SW 1271 (cell line): ENCODE measurements around the gene DLGAP1.

Source experiments
- DNase-seq, 2 experiments: peaks; one replicate each; lab custom pipeline; 2025; lab: John Stamatoyannopoulos, UW

DLGAP1 gene

DNA sequence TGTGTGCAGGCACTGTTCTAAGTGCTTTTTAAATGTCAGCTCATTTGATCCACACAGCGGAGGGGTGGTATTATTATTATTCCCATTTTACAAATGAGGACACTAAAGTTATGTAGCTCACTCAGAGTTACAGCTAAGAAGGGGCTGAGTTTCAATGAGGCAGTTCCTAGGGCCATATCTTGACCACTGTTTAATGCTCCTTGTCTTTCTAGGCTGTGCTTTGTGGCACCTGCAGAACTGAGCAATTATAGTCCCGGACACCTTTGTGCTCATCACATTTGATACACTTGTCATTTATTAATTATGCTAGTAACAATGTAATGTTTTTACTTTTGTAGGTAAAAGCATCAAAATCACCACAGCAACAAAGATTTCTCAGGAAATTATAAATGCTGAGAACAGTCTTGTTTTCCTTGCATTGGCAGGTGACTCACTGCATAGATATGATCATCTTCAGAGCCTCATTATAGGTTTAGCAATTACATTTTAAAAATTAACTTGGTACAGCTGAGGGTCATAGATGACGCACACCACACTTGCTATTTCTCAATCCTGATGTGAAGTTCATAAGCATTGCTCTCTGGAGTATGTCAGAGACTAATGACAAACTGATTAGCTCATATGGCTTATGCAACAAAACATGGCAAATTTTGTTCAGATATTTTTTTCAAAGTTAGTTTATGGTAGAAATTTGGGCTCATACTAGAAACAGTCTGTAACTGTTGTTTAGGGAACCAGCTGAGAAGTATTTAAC is 638.3 kb downstream of the DLGAP1 start:
- DNase-seq = peak; percentile 13 to 63

DNA sequence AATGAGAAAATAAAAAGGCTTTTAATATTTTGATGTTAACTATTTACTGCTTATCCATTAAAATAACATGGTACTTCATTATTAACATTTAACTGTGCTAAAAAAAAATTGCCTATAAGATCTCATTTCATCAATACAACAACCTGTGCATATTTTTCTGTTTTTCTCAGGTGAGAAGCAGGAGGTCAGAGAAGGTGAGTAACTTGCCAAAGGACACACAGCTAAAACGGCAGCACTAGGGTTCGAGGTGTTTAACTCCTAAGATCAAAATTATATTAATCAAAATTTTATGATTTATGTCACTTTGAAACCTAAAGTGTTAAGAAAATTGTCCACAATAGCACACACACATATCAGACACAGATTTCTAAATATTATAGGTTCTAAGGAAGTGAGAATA is 639.1 kb downstream of the DLGAP1 start:
- DNase-seq = no peak

DNA sequence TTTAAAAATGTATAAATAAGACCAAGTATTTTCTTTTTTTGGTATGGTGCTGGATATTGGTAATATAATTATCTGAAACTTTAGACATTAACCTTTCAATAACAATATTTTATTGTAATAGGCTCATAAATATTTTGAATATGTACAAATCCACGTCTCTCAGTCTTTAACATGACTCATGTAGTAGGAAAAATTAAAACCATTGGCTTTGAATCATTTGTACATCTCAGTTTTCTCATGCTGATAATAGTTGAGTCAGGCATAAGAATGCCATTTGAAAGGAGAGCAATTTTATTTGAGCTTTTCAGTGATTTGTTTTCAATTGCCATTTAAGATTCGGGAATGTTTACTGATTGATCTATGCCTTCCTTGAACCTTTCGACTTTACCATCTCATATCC is 640.3 kb downstream of the DLGAP1 start:
- DNase-seq = no peak

DNA sequence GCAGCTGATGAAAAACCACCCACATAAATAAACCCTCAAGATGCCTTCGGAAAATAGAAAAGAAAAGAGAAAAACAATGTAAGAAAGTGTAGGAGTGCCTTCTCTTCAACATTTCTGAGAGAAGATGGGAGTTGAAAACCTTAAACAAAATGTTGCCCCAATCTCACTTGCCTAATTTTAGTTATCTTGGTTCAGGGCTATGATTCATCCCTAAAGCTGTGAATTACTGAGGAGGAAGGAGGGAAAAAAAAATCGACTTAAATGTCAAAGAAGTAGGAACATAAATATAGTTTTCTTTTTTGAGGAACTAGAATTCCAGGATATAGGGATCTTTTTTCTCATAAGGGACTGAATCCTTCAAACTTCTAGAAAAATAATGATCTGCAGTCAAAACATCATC is 644.8 kb downstream of the DLGAP1 start:
- DNase-seq = no peak

DNA sequence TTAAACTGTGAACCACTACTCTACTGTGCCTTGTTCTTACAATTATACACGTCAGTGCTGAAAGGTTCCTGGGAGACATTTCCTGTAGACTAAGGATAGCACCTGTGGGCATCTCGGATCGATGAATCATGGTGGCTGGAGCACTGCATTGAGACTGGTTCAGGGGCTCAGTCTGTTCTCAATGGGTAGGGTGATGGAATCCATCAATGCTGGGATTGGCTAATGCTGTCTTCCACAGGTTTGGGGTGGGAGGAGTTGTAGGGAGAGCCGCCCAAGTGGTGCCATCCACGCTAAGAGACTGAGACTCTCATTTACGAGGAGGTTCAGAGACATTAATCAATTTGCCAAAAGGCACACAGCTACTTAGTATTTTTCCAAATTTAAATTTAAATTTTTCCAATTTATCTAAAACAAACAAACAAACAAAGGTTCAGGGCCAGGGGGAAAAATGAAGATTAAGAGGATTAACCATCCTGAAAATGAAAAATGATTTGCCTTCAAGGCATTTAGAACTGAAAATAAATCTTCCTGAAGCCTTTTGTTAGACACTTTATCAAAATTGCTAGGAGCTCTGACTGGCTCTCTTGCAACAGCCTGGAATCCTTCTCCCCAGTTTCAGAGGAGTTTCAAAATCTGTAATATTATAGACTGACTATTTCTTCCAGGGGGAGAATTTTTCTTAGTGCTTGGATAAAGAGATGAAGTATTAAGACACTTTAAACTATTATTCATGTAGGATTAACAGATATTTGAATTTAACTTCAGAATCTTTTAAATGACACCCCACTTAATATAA is 645.9 kb downstream of the DLGAP1 start:
- no peak for DNase-seq

DNA sequence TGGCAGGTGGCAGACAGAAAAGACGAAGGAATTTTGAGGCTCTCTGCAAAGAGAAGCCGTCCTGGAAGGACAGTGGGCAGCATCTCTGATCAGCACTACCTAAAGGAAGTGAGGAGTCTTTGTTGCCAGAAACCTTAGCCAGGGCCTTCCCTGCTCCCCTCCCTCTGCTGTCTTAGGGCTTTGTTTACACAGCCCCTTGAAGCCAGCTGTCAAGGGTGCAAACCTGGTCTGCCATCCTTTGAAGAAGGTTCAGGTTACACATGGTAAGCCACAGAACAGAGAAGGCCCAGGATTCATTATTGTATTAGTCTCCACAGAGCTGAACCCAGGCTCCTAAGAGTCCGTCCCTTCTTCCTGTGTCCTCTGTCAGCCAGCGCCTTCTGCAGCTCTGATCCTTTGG is 648.5 kb downstream of the DLGAP1 start:
- DNase-seq = no peak

DNA sequence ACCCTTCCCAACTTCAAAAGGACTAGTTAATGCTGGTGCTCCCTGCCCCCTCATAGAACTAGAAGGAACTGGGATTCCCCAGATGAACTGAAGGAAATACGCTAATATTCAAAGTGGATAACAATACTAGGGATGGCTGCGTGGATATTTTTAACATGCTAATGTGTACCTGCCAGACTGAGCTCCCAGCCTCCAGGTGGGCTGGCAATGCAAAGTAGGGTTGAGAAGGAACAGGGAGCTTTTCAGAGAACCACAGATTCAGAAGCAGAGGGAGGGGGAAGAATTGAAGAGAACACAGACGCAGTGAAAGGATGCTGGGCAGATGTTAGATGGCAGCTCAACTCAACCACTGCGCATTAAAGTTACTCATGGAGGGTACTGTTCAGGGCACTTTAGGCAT is 650.8 kb downstream of the DLGAP1 start:
- no peak for DNase-seq

DNA sequence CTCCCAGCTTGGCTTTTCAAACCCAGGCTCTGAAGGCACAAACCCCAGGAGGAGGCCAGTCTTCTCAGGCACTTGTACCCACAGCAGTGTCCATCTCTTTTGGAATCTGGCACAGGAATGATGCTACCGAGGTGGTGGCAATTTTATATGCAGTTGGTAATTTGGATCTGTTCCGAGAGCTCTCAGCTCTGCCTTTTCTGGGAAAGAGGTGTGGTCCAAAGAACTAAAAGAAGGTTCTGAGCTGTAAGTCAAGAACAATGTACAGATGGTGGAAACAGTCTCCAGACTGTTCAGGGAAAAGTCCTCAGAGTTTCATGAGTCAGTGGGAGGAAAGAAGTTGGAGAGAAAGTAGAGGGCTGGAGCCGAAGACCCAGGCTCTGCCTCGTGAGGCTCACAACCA is 651.8 kb downstream of the DLGAP1 start:
- DNase-seq = no peak

DNA sequence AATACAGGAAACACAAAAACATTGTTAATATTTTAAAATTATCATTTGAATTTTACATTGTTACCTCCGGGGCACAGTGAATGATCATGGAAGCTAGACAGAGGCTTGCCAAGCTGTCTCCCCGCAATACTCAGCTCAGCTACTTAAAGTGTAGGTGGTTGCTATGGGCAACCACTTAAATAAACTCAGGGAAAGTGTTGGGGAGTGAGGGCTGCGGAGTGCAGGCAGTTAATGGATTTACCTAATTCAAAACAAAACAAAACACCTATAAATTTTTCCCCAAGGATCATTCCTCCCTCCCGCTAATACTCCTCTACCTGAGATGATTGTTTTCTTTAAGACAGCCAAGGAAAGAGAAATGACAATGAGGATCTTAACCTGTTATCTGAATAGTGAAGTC is 655.6 kb downstream of the DLGAP1 start:
- no peak for DNase-seq

DNA sequence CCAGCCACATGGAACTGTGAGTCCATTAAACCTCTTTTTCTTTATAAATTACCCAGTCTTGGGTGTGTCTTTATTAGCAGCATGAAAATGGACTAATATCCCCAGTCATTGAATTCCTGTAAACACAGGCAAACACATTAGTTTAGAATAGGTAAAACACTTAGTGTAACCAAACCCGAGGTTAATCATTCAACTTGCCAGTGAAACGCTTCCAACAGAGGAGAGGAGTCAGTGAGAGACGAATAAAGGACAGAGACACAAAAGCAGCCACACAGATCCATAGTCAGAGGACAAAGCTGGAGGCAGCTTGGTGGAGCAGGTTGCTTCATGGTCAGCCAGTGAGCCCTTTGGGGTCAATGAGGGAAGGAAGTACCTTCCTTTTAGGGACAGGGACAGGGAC is 657.1 kb downstream of the DLGAP1 start:
- no peak for DNase-seq

DNA sequence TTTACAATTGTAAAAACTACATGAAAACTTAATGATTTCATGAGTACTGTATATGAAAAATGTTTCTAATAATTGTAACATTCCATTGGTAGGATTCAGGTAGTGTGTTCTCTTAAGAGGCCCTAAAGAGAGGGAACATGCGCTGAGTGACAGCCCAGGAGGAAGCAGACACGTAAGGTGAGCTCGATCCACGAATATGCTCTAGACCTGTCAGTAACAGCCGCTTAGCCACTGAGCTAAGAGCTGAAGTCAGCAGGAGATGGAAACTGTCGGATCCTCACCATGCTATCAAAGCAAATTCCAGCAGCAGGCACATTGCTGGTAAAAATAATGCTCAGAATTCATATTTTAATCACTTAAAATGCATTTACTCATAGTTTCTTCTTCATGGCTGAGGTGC is 658.7 kb downstream of the DLGAP1 start:
- DNase-seq = no peak

DNA sequence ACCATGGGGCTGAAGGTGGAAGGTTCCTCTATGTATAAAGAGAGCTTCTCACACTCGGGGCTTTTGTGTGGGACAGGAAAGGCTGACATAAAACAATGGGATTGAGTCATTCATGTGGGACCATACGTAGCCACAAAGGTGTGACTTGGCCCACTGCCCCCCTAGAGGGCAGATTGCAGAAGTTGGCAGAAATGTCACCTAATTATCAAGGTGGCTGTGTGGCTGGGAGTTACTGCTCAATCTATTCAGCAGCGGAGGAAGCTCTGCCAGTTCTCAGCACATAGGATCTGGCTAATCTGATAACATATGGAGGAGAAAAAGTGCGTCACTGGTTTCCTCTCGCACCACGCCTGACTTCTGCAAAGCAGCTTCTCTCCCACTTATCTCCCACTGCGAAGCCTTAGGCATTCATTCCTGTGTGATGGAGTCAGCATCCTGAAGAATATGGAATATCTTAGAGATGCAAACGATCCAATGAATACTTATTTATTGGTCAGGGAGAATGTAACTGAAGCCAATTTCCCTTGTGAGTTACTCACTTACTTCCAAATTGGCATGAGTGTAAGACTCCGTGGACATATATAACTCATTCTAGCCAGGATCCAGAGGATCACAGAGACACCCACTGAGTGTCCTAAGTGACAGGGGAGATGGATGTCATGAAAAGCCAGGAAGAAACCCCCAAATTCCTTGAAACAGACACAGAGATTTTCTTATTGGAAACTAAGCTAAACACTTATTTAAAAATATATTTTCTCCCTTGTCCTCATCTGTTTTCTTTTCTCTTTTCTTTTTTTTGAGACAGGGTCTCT is 660.4 kb downstream of the DLGAP1 start:
- DNase-seq = peak; percentile 43 to 84

DNA sequence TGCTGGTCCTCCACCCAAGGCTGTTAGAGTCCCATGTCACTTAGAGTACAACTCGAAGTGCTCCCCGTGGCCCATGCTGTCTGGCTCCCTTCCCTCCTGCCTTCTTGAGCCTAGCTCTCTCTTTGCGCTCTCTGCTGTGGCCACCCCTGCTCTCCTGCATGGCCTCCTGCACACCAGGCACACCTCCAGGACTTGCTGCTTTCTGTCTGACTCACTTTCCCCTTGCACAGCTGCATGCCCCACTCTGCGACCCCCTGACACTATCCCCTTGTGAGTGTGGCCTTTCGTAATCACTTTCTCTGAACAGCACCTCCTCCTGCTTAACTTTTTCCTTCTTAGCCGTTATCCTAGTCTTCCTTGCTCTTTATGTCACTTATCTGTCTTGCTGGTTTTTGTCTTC is 661.6 kb downstream of the DLGAP1 start:
- DNase-seq = no peak

DNA sequence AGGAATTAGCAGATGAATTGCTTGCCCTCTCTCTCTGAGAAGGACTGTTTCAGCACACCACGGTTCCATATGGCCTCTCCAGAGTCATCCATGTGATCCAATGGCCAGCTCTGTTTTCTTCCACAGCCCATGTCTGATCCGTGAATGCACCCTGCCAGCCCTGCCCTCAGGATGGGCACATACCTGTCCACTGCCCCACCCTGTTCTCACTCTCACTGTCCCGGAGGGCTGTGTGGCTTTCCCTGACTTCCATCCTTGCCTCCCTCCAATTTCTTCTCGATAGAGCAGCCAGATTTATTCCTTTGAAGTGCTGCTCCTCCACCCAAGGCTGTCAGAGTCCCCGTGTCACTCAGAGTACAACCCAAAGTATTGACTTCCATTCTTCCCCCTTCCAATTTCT is 662.0 kb downstream of the DLGAP1 start:
- no peak for DNase-seq

DNA sequence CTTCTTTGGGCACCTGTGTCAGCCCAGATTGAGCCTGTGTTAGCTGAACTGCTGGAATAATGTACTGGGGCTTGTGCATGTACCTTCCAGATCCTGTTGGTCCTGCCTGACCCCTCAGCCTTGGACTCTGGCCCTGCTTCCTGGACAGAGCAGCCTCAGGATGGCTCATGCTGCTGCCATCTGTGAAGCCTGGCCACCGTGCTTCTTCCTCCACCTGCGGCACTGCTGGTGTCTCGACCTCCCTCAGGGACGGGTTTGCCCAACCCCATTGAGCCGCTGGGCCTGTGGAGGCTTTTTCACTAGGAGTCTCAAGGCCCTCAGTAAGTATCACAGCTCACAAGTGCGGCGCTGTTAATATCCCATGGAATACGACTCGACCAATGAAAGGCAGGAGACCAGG is 662.4 kb downstream of the DLGAP1 start:
- no peak for DNase-seq

DNA sequence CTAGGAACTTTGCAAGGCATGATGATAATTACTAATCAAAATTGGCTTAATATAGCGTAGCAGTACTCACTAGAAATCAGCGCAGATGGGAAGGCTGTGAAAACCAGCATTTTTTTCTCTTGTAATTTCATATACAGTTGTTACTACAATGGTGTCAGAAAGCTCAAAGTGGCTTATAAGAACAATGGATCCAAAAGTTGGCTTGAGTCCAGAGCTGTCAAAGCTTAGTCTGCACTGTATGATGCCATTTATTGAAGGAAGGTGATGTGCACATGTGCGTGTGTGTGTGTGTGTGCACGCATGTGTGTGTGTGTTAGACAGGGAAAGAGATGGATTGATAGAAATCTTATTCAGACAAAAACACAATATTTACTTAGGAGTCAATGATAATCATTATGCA is 663.9 kb downstream of the DLGAP1 start:
- DNase-seq = no peak

DNA sequence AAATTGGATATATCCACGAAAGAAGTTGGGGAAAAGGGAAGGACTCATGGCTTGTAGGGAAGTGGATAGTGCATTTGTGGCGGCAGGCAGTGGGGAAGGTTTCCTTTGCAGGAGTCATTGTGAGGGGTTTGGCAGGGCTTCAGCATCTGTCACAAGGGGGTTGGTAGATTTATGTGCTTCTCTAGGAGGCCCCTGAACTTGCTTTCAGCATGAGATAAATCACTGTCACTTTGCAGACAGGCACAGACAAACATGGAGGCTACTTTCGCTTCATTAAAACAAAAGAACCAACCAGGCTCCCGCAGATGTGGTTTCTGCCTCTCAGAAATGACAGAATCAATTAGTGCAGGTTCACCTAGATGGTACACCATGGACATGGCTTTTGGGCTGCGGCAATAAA is 664.4 kb downstream of the DLGAP1 start:
- DNase-seq = no peak

DNA sequence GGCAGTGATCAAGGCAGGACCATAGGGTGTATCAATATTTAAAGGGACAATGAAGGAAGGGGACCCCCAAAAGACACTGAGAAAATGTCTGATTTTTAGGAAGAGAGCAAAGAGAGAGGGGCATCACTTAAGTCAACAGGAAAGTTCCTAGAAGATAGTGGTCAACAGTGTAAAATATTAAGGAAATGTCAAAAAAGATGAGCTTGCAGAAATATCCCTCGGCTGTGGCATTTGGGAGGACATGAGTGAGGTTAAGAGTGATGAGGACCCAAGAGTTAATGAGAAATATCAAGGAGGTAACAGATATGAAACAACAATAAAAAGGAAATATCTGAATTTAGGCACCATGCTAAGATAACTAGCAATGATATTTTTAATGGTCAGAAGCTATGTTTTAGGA is 665.6 kb downstream of the DLGAP1 start:
- no peak for DNase-seq

DNA sequence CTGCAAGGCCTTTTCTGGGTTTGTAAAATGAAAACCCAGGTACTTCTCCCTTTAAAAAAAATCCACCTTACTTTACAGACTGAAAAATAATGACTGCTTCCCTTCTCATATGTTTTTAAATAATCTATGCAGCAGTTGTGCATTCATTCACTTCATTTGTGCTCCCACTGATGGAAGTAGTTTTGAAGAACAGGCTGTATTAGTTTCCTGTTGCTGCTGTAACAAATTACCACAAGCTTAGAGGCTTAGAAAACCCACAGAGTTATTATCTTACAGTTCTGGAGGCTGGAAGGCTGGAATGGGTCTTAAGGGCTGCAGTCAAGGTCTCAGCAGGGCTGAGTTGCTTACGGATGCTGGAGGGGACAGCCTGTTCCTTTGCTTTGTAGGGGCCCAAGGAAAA is 670.2 kb downstream of the DLGAP1 start:
- no peak for DNase-seq

DNA sequence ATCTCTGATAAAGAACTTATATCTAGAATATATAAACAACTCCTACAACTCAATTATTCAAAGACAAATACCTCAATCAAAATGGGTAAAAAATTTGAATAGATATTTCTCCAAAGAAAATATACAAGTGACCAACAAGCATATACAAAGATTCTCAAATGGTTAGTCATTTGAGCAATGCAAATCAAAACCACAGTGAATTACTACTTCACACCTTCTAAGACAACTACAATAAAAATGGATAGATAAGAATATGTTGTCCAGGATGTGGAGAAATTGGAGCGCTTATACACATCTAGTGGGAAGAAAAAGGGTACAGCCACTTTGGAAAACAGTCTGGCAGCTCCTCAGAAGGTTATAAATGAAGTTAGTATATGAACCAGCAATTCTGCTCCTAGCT is 672.2 kb downstream of the DLGAP1 start:
- DNase-seq = no peak

DNA sequence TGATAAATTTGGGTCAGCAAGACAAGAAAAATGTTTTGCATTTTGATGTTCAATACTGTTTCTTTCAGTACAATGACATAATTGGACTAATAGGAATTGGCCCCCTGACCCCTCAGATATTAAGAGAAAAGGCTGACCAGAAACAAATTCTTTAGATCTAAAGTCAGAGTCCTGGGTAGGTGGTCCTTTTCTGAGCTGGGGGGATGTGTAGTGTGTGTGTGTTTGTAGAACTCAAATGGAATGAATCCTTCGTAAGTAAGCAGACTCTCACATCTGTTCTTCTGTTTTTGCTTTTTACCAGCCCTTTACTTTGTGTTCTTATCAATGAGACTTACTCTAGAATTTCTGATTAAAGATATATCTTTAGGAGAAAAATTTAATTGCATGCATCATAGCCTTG is 677.4 kb downstream of the DLGAP1 start:
- DNase-seq = no peak

DNA sequence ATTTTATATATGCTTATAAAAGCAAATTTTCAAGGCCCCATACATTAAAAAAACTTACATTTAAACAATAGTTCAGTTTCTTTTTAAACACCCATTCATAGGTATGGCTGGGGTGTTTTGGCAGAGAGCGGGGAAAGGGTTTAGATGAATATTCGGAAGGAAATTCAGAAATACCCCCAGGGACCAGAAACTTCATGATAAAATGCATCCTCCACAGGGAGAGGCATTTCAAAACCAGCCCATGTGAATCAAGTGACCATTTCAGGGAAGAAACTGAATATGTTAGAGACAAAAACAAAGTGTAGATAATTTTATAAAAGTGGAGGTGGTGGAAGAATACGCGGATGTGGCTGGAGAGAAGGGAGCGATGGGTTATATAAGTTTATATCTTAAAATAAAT is 678.0 kb downstream of the DLGAP1 start:
- no peak for DNase-seq

DNA sequence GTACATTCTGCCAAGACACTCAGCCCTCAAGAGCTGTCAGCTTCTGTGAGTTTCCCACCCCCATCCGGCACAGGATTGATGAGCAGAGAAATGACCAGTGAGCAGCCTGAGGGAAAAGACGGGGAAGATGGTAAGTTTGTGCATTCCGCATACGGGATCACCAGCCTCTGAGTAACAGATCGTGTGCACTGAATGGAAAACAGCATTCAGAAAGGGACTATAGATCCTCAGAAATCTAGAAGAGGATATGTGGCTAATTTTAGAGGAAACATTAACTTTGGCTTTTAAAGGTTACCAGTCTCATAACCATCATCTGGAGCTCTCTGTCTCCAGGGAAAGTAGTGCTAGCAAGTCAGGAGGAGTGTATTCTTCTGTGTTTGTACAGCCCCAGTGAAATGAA is 679.1 kb downstream of the DLGAP1 start:
- DNase-seq = no peak
